ENCODE measurements around the gene CDH4.

- TF ChIP-seq BRCA1 (IDR thresholded peaks at IDR 0.05; ENCODE audit: low read depth, low read length) (no peak), POLR2AphosphoS5 (IDR thresholded peaks at IDR 0.05; ENCODE audit: low read depth, low read length) (no peak), CEBPB (IDR thresholded peaks at IDR 0.05; ENCODE audit: low read depth, low read length) (no peak), CREB1 (IDR thresholded peaks at IDR 0.05) (no peak), CTCF (IDR thresholded peaks at IDR 0.05; ENCODE audit: control extremely low read depth in 1 of 3, insufficient read depth in 1 of 3, low read depth in 1 of 3, low read length in 3 of 3) (no peak), JUND (IDR thresholded peaks at IDR 0.05; ENCODE audit: low read length) (no peak), POLR2A (IDR thresholded peaks at IDR 0.05; ENCODE audit: control extremely low read depth in 1 of 2, low read depth in 2 of 2, low read length in 2 of 2) (no peak), ZNF274 (IDR thresholded peaks at IDR 0.05; ENCODE audit: borderline replicate concordance, extremely low read depth, low read length) (no peak), POU5F1 (IDR thresholded peaks at IDR 0.05; ENCODE audit: low read depth, low read length) (no peak), SIX5 (IDR thresholded peaks at IDR 0.05; ENCODE audit: low read depth, low read length) (no peak), EGR1 (IDR thresholded peaks at IDR 0.05; ENCODE audit: borderline replicate concordance, low read depth, low read length) (no peak), EZH2 (IDR thresholded peaks at IDR 0.05; ENCODE audit: low read depth, low read length, severe bottlenecking) (no peak)
- TF ChIP-seq, protein P1, sequence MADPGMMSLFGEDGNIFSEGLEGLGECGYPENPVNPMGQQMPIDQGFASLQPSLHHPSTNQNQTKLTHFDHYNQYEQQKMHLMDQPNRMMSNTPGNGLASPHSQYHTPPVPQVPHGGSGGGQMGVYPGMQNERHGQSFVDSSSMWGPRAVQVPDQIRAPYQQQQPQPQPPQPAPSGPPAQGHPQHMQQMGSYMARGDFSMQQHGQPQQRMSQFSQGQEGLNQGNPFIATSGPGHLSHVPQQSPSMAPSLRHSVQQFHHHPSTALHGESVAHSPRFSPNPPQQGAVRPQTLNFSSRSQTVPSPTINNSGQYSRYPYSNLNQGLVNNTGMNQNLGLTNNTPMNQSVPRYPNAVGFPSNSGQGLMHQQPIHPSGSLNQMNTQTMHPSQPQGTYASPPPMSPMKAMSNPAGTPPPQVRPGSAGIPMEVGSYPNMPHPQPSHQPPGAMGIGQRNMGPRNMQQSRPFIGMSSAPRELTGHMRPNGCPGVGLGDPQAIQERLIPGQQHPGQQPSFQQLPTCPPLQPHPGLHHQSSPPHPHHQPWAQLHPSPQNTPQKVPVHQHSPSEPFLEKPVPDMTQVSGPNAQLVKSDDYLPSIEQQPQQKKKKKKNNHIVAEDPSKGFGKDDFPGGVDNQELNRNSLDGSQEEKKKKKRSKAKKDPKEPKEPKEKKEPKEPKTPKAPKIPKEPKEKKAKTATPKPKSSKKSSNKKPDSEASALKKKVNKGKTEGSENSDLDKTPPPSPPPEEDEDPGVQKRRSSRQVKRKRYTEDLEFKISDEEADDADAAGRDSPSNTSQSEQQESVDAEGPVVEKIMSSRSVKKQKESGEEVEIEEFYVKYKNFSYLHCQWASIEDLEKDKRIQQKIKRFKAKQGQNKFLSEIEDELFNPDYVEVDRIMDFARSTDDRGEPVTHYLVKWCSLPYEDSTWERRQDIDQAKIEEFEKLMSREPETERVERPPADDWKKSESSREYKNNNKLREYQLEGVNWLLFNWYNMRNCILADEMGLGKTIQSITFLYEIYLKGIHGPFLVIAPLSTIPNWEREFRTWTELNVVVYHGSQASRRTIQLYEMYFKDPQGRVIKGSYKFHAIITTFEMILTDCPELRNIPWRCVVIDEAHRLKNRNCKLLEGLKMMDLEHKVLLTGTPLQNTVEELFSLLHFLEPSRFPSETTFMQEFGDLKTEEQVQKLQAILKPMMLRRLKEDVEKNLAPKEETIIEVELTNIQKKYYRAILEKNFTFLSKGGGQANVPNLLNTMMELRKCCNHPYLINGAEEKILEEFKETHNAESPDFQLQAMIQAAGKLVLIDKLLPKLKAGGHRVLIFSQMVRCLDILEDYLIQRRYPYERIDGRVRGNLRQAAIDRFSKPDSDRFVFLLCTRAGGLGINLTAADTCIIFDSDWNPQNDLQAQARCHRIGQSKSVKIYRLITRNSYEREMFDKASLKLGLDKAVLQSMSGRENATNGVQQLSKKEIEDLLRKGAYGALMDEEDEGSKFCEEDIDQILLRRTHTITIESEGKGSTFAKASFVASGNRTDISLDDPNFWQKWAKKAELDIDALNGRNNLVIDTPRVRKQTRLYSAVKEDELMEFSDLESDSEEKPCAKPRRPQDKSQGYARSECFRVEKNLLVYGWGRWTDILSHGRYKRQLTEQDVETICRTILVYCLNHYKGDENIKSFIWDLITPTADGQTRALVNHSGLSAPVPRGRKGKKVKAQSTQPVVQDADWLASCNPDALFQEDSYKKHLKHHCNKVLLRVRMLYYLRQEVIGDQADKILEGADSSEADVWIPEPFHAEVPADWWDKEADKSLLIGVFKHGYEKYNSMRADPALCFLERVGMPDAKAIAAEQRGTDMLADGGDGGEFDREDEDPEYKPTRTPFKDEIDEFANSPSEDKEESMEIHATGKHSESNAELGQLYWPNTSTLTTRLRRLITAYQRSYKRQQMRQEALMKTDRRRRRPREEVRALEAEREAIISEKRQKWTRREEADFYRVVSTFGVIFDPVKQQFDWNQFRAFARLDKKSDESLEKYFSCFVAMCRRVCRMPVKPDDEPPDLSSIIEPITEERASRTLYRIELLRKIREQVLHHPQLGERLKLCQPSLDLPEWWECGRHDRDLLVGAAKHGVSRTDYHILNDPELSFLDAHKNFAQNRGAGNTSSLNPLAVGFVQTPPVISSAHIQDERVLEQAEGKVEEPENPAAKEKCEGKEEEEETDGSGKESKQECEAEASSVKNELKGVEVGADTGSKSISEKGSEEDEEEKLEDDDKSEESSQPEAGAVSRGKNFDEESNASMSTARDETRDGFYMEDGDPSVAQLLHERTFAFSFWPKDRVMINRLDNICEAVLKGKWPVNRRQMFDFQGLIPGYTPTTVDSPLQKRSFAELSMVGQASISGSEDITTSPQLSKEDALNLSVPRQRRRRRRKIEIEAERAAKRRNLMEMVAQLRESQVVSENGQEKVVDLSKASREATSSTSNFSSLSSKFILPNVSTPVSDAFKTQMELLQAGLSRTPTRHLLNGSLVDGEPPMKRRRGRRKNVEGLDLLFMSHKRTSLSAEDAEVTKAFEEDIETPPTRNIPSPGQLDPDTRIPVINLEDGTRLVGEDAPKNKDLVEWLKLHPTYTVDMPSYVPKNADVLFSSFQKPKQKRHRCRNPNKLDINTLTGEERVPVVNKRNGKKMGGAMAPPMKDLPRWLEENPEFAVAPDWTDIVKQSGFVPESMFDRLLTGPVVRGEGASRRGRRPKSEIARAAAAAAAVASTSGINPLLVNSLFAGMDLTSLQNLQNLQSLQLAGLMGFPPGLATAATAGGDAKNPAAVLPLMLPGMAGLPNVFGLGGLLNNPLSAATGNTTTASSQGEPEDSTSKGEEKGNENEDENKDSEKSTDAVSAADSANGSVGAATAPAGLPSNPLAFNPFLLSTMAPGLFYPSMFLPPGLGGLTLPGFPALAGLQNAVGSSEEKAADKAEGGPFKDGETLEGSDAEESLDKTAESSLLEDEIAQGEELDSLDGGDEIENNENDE (IDR thresholded peaks at IDR 0.05; ENCODE audit: insufficient replicate concordance, low read length), result no peak
- TF ChIP-seq, protein P2, sequence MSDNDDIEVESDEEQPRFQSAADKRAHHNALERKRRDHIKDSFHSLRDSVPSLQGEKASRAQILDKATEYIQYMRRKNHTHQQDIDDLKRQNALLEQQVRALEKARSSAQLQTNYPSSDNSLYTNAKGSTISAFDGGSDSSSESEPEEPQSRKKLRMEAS (IDR thresholded peaks at IDR 0.05), result no peak
Observed at GRCh38 chr20:61853073-61854005, 601.3 kb downstream of the CDH4 start.

All from H1 (cell line).